Tibial nerve (tissue), 4 donors: ENCODE results near the gene VPS72. TPM values are rescaled to one million over a fixed set of nuclear protein-coding genes. Genes with fewer than 3 reads are reported as not detected.
"Not testable (repeated sequence)": the region's sequence is repeated elsewhere in the genome, so short reads cannot be mapped to it uniquely, and the experiment has no call there.

ENCODE experiments used
- DNase-seq, 2 donors: peaks; one replicate each; pipeline ENCODE4 v3.0.0-alpha.2; 2019; ENCODE audit warnings: low spot score in 2 of 2
- H3K27ac ChIP-seq, 4 donors: fragments of 200-600 bp; sonication (generic) in 3 of 4; one replicate each; pipeline ENCODE4 v1.5.1; 2017 to 2019; ENCODE audit warnings: mild to moderate bottlenecking in 1 of 4
- H3K27me3 ChIP-seq, 2 donors: fragments of 200-600 bp; sonication (generic) in 1 of 2; one replicate each; pipeline versions ENCODE4 v1.5.1 to v1.6.0; 2017 to 2019
- H3K36me3 ChIP-seq, 3 donors: fragments of 200-600 bp; sonication (generic); one replicate each; pipeline ENCODE4 v1.5.1; 2018 to 2019
- H3K4me1 ChIP-seq, 4 donors: fragments of 200-600 bp; sonication (generic) in 3 of 4; one replicate each; pipeline ENCODE4 v1.5.1; 2017 to 2019
- H3K4me3 ChIP-seq, 4 donors: fragments of 200-600 bp; sonication (generic) in 3 of 4; one replicate each; pipeline ENCODE4 v1.5.1; 2017 to 2019; ENCODE audit warnings: mild to moderate bottlenecking in 1 of 4, moderate library complexity in 1 of 4
- H3K9me3 ChIP-seq, 4 donors: fragments of 200-600 bp; sonication (generic) in 3 of 4; one replicate each; pipeline ENCODE4 v1.5.1; 2017 to 2019
- EP300 ChIP-seq, 2 donors: sonication (generic); formaldehyde crosslinking; IDR thresholded peaks; one replicate each; pipeline ENCODE4 v1.6.1; 2017; ENCODE audit warnings: antibody characterized with exemption in 2 of 2, mild to moderate bottlenecking in 1 of 2
- POLR2A ChIP-seq, 2 donors: fragments of 450-650 bp; IDR thresholded peaks; one replicate each; pipeline ENCODE4 v1.6.1; 2017; ENCODE audit warnings: antibody characterized with exemption in 2 of 2, mild to moderate bottlenecking in 2 of 2, moderate library complexity in 2 of 2
- WGBS, 2 donors: methylation state at CpG; one replicate each; pipeline ENCODE4 v1.1.5; 2018; 5-methylcytosine and 5-hydroxymethylcytosine counted together
- total RNA-seq, 4 donors: library from RNA; depleted of rRNA; stranded (reverse); fragments of >200 nt; gene quantifications; one replicate each; pipeline ENCODE4 v1.1.0, GENCODE V29; 2016
- TF ChIP-seq, protein P1 (sequence below), 5 experiments: fragments of 200-600 bp in 3 of 5; fragments of 450-650 bp in 2 of 5; sonication (generic) in 3 of 5; IDR thresholded peaks; one replicate each; pipeline ENCODE4 v1.5.1; 2016 to 2019; ENCODE audit warnings: antibody characterized with exemption in 5 of 5, mild to moderate bottlenecking in 3 of 5, moderate library complexity in 2 of 5

VPS72 gene
- total RNA-seq, 4 donors from 2014 or later: 24.5 to 35.5 (median 31.0) TPM

DNA sequence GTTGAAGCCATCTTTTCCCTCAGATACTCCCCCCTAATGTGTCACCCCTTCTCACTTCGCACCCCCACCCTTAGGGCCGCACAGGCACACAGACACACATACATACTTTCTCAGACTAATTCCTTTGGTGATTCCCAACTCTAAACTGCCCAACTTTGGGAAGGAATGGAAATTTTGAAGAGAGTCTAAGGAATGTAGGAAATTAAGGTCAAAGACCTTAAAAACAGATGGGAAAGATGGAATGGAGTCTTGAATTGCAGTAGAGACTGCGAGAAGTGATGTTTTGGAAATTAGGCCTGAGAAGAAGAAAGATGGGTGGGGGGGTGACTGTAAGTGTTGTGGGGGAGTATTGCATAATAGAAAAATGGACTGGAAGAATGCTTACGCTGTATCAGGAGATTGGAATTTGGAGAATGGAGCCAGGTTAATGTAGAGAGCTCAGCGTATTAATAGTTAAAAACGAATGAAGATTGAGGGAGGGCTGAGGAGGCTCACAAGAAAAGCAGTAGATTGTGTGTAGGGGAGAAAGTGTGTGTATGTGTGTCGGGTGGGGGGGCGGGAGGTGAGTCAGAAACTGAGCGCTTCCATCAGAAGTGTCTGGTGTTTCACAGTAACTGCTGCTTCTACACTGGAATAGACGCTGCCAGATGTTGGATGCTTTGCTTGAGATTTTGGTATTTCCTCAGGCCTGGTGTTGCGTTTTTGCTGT lies 10.0 kb upstream of the VPS72 start:
- DNase-seq: peak in 1 of 2 donors; percentile 33
- Histone ChIP-seq H3K27me3 (no peaks in the 10 kb centered on the region), H3K36me3 (peaks cover 0 to 20% (median 0%) of the 10 kb centered on the region in 3 donors), H3K4me1 (peaks cover 0 to 59% (median 27%) of the 10 kb centered on the region in 4 donors), H3K4me3 (peak overlapping the region; percentile 72 to 94 (median 84)), H3K9me3 (no peaks in the 10 kb centered on the region), H3K27ac (peak overlapping the region in 2 of 4 donors; percentile 89 to 95)
- 17 to 19% methylated on average over 11 of the region's 11 CpGs for WGBS, 2 donors
- no peak for TF ChIP-seq POLR2A (IDR thresholded peaks at IDR 0.05)
- TF ChIP-seq, protein P1, sequence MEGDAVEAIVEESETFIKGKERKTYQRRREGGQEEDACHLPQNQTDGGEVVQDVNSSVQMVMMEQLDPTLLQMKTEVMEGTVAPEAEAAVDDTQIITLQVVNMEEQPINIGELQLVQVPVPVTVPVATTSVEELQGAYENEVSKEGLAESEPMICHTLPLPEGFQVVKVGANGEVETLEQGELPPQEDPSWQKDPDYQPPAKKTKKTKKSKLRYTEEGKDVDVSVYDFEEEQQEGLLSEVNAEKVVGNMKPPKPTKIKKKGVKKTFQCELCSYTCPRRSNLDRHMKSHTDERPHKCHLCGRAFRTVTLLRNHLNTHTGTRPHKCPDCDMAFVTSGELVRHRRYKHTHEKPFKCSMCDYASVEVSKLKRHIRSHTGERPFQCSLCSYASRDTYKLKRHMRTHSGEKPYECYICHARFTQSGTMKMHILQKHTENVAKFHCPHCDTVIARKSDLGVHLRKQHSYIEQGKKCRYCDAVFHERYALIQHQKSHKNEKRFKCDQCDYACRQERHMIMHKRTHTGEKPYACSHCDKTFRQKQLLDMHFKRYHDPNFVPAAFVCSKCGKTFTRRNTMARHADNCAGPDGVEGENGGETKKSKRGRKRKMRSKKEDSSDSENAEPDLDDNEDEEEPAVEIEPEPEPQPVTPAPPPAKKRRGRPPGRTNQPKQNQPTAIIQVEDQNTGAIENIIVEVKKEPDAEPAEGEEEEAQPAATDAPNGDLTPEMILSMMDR (IDR thresholded peaks at IDR 0.05): no peak
- TF ChIP-seq EP300 (IDR thresholded peaks at IDR 0.05): no peak

DNA sequence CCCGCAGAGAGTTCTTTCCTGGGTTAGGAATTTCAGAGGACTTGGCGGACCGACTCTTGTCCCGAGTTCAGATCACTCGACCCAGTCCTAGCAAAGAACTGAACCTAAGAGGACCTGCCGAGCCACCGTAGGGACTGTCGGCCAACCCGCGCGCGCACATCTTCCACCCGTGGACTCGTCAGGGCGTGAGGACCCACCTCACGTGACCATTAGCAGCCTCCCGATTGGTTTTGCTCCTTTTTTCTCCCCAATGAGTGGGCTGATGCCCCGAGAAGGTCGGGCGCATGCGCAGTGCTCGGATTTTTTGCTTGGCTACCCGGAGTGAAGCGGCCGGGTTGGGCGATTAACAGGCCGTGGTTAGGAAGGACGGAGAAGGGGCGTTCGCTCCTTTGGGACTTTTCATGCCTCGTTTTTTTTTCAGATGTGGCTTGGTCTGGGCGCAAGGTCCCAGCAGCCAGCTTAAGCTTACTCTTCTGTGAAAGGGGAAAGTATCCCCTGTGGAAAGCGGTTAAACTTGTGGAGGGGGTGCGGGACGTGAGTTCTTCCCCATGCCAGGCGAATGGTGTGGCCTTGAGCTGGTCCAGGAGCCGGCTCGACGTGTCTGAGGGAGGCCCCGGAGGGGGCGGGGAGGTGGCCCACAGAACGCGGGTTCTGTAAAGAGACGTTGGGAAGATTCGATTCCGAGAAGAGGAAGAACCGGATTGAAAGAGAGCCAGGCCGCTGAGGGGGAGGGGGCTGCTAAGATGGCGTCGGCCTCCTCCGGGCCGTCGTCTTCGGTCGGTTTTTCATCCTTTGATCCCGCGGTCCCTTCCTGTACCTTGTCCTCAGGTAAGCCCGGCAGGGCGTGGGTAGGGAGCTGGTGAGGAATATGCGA lies 8.5 kb upstream of the VPS72 start, which contains the start of gene PIP5K1A:
Gene PIP5K1A (plus strand): TSS at position 299 of the 874 bp plus-strand sequence. CDS start 445 bp downstream, at position 744.
- peak; percentile 51 to 94 for TF ChIP-seq EP300 (IDR thresholded peaks at IDR 0.05)
- TF ChIP-seq, protein P1 (IDR thresholded peaks at IDR 0.05): peak in 2 of 5 experiments; percentile 19 to 40
- TF ChIP-seq POLR2A (IDR thresholded peaks at IDR 0.05): peak; percentile 65 to 80
- H3K36me3 ChIP-seq: peaks cover 0 to 10% (median 0%) of the 10 kb centered on the region in 3 donors
- H3K9me3 ChIP-seq: no peaks in the 10 kb centered on the region
- peaks cover 0 to 50% (median 27%) of the 10 kb centered on the region in 4 donors for H3K4me1 ChIP-seq
- peak; percentile 98 for DNase-seq
- H3K4me3 ChIP-seq: peak within 1 kb of the TSS; percentile 72 to 94 (median 84)
- H3K27ac ChIP-seq: peak within 1 kb of the TSS; percentile 74 to 95 (median 90)
- 0 to 1% methylated on average over 60 of the region's 60 CpGs for WGBS, 2 donors
- no peaks in the 10 kb centered on the region for H3K27me3 ChIP-seq

DNA sequence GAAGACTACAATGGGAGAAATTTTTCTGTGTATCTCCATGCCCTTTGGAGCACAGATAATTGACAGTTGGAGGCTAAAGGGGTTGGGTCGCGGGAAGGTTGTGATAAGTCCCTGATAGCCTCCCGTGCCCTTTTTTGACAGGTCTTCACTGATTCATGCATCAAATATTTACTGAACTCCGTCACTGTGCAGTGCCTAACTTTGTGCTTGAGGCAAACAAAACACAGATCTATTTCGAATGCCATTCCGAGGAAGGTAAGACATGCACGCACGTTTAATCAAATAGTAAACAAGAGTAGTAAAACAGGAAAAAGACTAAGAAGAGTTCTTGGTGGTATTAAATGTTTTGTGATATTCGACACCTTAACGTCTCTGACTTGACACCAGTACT lies 7.9 kb upstream of the VPS72 start:
- Histone ChIP-seq H3K4me3 (peak overlapping the region; percentile 72 to 94 (median 84)), H3K36me3 (peaks cover 0 to 4% (median 0%) of the 10 kb centered on the region in 3 donors), H3K27ac (peak overlapping the region in 3 of 4 donors; percentile 89 to 95 (median 90)), H3K27me3 (no peaks in the 10 kb centered on the region), H3K4me1 (peaks cover 0 to 47% (median 27%) of the 10 kb centered on the region in 4 donors), H3K9me3 (no peaks in the 10 kb centered on the region)
- DNase-seq: peak in 1 of 2 donors; percentile 12
- TF ChIP-seq POLR2A (IDR thresholded peaks at IDR 0.05) (no peak), EP300 (IDR thresholded peaks at IDR 0.05) (no peak)
- TF ChIP-seq, protein P1 (IDR thresholded peaks at IDR 0.05): no peak
- WGBS, 2 donors: 9 to 14% methylated on average over 10 of the region's 10 CpGs

DNA sequence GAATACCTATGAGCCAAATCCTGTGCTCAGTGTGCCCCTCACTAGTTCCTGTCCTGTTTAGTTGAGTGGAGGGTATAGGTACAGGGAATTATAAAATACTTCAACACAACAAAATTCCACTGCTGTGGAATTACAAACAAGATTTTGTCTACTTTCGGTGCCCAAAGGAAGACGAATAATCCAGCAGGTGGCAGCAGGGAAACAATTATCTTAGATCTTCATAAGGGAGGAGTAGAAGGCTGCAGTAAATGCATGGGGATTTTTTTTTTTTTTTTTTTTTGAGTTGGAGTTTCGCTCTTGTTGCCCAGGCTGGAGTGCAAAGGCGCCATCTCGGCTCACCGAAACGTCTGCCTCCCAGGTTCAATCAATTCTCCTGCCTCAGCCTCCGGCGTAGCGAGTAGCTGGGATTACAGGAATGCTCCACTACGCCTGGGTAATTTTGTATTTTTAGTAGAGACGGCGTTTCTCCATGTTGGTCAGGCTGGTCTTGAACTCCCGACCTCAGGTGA lies 6.3 kb upstream of the VPS72 start:
- DNase-seq: peak; percentile 42 to 91
- peaks cover 0 to 34% (median 22%) of the 10 kb centered on the region in 4 donors for H3K4me1 ChIP-seq
- H3K36me3 ChIP-seq: no peaks in the 10 kb centered on the region
- WGBS, 2 donors: 31 to 43% methylated on average over 14 of the region's 14 CpGs
- TF ChIP-seq EP300 (IDR thresholded peaks at IDR 0.05) (peak in 1 of 2 donors; percentile 27), POLR2A (IDR thresholded peaks at IDR 0.05) (no peak)
- TF ChIP-seq, protein P1 (IDR thresholded peaks at IDR 0.05): peak; percentile 33 to 65 (median 47)
- H3K27ac ChIP-seq: peak overlapping the region in 3 of 4 donors; percentile 44 to 68 (median 48)
- no peaks in the 10 kb centered on the region for H3K9me3 ChIP-seq
- H3K27me3 ChIP-seq: no peaks in the 10 kb centered on the region
- peak overlapping the region in 1 of 4 donors; percentile 6 for H3K4me3 ChIP-seq

DNA sequence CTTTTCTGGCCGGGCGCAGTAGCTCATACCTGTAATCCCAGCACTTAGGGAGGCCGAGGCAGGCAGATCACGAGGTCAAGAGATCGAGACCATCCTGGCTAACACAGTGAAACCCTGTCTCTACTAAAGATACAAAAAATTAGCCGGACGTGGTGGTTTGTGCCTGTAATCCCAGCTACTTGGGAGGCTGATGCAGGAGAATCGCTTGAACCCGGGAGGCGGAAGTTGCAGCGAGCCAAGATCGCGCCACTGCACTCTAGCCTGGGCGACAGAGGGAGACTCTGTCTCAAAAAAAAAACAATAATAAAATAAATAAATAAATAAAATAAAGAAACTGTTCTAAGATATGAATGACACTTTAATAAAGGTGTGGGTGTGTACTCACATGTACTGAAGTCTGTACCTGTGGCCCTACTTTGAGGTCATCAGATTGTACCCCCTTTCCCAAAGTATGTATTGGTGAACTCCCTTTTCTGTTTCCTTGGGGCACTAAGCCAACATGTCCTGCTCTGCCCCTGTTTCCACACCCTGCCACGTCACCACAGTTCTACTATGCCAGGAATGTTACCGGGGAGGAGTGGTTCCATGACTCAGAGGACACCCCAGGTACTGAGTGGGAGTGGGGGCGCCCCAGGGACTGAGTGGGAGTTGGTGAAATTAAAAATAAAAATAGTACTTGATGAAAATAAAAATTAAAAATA lies 5.0 kb upstream of the VPS72 start:
- 76 to 80% methylated on average over 17 of the region's 17 CpGs for whole genome bisulfite sequencing, 2 donors
- peak; percentile 43 to 48 for DNase-seq
- H3K27ac ChIP-seq: peak overlapping the region in 2 of 4 donors; percentile 48 to 68

More for the DNA sequence above, 5.0 kb upstream of the VPS72 start:
- not testable (repeated sequence) for H3K36me3 ChIP-seq, H3K9me3 ChIP-seq, H3K4me3 ChIP-seq, H3K27me3 ChIP-seq
- H3K4me1 ChIP-seq: peaks cover 0 to 27% (median 15%) of the 10 kb centered on the region in 4 donors
